ENCODE results near the gene WDR1.

Gene WDR1

GRCh38 chr4:10030972-10031667, 85.5 kb downstream of the WDR1 start:
- H3K36me3 ChIP-seq (ENCODE audit: insufficient read depth, low read length): no peaks in the 10 kb centered on the region
- no peak for DNase-seq (ENCODE audit: low read depth, low spot score)
- no peak for TF ChIP-seq FOXP2 (optimal IDR thresholded peaks at IDR 0.05; ENCODE audit: control extremely low read depth, extremely low read length, insufficient read depth)
- TF ChIP-seq POLR2AphosphoS5 (IDR thresholded peaks at IDR 0.05; ENCODE audit: borderline replicate concordance, low read depth, low read length): no peak
- no peak for TF ChIP-seq EZH2 (IDR thresholded peaks at IDR 0.05)
- no peak overlapping the region for H3K27ac ChIP-seq
- H3K4me3 ChIP-seq: no peak overlapping the region
- H3K9ac ChIP-seq (ENCODE audit: insufficient read length): no peak overlapping the region
- no peaks in the 10 kb centered on the region for H3K9me3 ChIP-seq (ENCODE audit: low read depth, low read length)

- no peak overlapping the region for H3K27ac ChIP-seq
- DNase-seq (ENCODE audit: low read depth, low spot score): no peak
- H3K9me3 ChIP-seq (ENCODE audit: low read depth, low read length): no peaks in the 10 kb centered on the region
- TF ChIP-seq FOXP2 (optimal IDR thresholded peaks at IDR 0.05; ENCODE audit: control extremely low read depth, extremely low read length, insufficient read depth) (no peak), POLR2AphosphoS5 (IDR thresholded peaks at IDR 0.05; ENCODE audit: borderline replicate concordance, low read depth, low read length) (no peak), EZH2 (IDR thresholded peaks at IDR 0.05) (no peak)
- H3K36me3 ChIP-seq (ENCODE audit: insufficient read depth, low read length): no peaks in the 10 kb centered on the region
- H3K4me3 ChIP-seq: no peak overlapping the region
- no peak overlapping the region for H3K9ac ChIP-seq (ENCODE audit: insufficient read length)
Measured at GRCh38 chr4:10029403-10029802, 87.2 kb downstream of the WDR1 start.

GRCh38 chr4:10028910-10029309, 87.7 kb downstream of the WDR1 start:
- no peaks in the 10 kb centered on the region for H3K36me3 ChIP-seq (ENCODE audit: insufficient read depth, low read length)
- TF ChIP-seq POLR2AphosphoS5 (IDR thresholded peaks at IDR 0.05; ENCODE audit: borderline replicate concordance, low read depth, low read length): no peak
- TF ChIP-seq EZH2 (IDR thresholded peaks at IDR 0.05): no peak
- TF ChIP-seq FOXP2 (optimal IDR thresholded peaks at IDR 0.05; ENCODE audit: control extremely low read depth, extremely low read length, insufficient read depth): no peak
- H3K27ac ChIP-seq: no peak overlapping the region
- H3K9ac ChIP-seq (ENCODE audit: insufficient read length): no peak overlapping the region
- H3K4me3 ChIP-seq: no peak overlapping the region
- DNase-seq (ENCODE audit: low read depth, low spot score): no peak
- no peaks in the 10 kb centered on the region for H3K9me3 ChIP-seq (ENCODE audit: low read depth, low read length)

GRCh38 chr4:10026485-10026884, 90.1 kb downstream of the WDR1 start:
- no peak for DNase-seq (ENCODE audit: low read depth, low spot score)
- no peak for TF ChIP-seq EZH2 (IDR thresholded peaks at IDR 0.05)
- TF ChIP-seq POLR2AphosphoS5 (IDR thresholded peaks at IDR 0.05; ENCODE audit: borderline replicate concordance, low read depth, low read length): no peak
- TF ChIP-seq FOXP2 (optimal IDR thresholded peaks at IDR 0.05; ENCODE audit: control extremely low read depth, extremely low read length, insufficient read depth): no peak
- Histone ChIP-seq H3K4me3 (no peak overlapping the region), H3K9me3 (ENCODE audit: low read depth, low read length) (no peaks in the 10 kb centered on the region), H3K27ac (no peak overlapping the region), H3K36me3 (ENCODE audit: insufficient read depth, low read length) (no peaks in the 10 kb centered on the region), H3K9ac (ENCODE audit: insufficient read length) (no peak overlapping the region)

DNA sequence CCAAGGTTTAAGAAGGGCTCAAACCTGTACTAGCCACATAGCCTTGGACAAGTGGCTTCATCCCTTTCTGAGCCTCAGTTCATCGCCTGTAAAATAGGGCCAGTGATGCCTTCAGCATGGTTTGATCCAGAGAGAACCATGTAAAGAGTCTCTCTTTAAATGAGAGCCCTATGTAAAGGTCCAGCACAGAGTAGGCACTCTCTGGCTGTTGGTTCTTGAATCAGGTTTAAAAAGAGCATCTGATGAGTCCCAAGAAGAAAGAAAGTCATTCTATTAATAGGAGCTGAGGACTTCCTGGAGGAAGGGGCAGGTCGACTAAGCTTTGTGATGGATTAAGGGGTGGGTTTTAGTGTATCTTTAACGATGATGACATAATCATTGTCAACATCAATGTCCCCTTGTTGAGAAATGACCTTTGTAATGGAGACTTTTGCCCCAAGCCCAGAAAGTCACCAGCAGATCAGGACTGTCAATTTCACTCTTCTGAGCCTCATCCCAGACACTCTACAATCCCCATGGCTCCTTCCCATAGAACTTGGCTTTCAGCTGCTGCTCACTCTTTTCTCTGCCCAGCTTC, 91.3 kb downstream of the WDR1 start:
- TF ChIP-seq FOXP2 (optimal IDR thresholded peaks at IDR 0.05; ENCODE audit: control extremely low read depth, extremely low read length, insufficient read depth) (no peak), EZH2 (IDR thresholded peaks at IDR 0.05) (no peak), POLR2AphosphoS5 (IDR thresholded peaks at IDR 0.05; ENCODE audit: borderline replicate concordance, low read depth, low read length) (no peak)
- Histone ChIP-seq H3K36me3 (ENCODE audit: insufficient read depth, low read length) (no peaks in the 10 kb centered on the region), H3K9me3 (ENCODE audit: low read depth, low read length) (no peaks in the 10 kb centered on the region), H3K9ac (ENCODE audit: insufficient read length) (no peak overlapping the region), H3K27ac (no peak overlapping the region), H3K4me3 (no peak overlapping the region)
- no peak for DNase-seq (ENCODE audit: low read depth, low spot score)
